ENCODE measurements around the gene FAM117B.

FAM117B gene

DNA sequence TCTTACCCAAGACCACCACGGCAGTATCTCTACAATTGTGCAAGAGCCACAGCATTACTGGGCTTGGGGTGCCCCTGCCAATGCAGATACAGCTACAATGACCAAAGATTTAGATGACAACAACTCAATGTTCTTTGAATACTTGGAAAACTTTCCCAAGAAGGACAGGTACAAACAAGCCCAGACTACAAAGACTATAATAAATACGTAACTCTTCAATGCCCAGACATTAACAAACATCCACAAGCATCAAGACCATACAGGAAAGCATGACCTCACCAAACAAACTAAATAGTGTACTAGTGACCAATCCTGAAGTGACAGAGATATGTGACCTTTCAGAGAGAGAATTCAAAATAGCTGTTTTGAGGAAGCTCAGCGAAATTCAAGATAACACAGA lies 174.0 kb downstream of the FAM117B start:
- no peak for DNase-seq
- Histone ChIP-seq H3K4me3 (ENCODE audit: low read depth, low read length) (no peak overlapping the region), H3K27me3 (ENCODE audit: insufficient read depth, low read depth, severe bottlenecking) (no peaks in the 10 kb centered on the region), H3K9me3 (ENCODE audit: severe bottlenecking) (no peaks in the 10 kb centered on the region), H3K36me3 (no peaks in the 10 kb centered on the region), H3K27ac (no peak overlapping the region)
- TF ChIP-seq, protein P1, sequence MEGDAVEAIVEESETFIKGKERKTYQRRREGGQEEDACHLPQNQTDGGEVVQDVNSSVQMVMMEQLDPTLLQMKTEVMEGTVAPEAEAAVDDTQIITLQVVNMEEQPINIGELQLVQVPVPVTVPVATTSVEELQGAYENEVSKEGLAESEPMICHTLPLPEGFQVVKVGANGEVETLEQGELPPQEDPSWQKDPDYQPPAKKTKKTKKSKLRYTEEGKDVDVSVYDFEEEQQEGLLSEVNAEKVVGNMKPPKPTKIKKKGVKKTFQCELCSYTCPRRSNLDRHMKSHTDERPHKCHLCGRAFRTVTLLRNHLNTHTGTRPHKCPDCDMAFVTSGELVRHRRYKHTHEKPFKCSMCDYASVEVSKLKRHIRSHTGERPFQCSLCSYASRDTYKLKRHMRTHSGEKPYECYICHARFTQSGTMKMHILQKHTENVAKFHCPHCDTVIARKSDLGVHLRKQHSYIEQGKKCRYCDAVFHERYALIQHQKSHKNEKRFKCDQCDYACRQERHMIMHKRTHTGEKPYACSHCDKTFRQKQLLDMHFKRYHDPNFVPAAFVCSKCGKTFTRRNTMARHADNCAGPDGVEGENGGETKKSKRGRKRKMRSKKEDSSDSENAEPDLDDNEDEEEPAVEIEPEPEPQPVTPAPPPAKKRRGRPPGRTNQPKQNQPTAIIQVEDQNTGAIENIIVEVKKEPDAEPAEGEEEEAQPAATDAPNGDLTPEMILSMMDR (IDR thresholded peaks at IDR 0.05; ENCODE audit: low read depth, low read length) = no peak

DNA sequence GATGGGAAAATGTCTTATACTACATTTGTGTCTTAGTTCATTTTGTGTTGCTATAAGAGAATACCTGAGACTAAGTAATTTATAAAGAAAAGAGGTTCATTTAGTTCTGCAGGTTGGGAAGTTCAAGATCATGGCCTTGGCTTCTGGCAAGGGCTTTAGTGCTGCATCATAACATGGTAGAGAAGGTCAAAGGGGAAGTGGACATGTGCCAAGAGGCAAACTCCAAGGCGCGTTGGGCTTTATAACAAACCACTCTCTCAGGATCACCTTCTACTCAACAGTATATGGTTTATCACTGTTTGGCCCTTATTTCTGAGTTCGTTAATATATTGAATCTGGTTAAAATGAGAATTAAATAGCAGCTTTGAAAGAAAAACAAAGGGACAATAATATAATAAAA lies 178.6 kb downstream of the FAM117B start:
- H3K27ac ChIP-seq = no peak overlapping the region
- TF ChIP-seq, protein P1 (IDR thresholded peaks at IDR 0.05; ENCODE audit: low read depth, low read length) = no peak
- no peak overlapping the region for H3K4me3 ChIP-seq (ENCODE audit: low read depth, low read length)

DNA sequence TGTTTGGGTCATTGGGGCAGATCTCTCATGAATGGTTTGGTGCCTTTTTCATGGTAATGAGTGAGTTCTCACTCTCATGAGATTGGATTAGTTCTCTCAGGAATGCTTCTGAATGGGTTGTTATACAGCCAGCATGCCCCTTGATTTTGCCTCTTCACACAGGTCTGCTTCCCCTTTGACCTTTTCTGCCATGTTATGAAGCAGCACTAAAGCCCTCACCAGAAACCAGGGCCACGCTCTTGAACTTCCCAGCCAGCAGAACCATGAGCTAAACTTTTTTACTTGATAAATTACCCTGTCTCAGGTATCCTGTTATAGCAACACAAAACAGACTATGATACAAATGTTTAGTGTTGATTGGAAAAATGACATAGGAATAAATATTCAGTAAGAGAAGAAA lies 179.5 kb downstream of the FAM117B start:
- H3K27ac ChIP-seq = no peak overlapping the region
- no peak for DNase-seq
- TF ChIP-seq, protein P1 (IDR thresholded peaks at IDR 0.05; ENCODE audit: low read depth, low read length) = no peak

More for the DNA sequence above, 178.6 kb downstream of the FAM117B start:
- H3K36me3 ChIP-seq = no peaks in the 10 kb centered on the region
- H3K9me3 ChIP-seq (ENCODE audit: severe bottlenecking) = no peaks in the 10 kb centered on the region
- no peak for DNase-seq
- H3K27me3 ChIP-seq (ENCODE audit: insufficient read depth, low read depth, severe bottlenecking) = no peaks in the 10 kb centered on the region

DNA sequence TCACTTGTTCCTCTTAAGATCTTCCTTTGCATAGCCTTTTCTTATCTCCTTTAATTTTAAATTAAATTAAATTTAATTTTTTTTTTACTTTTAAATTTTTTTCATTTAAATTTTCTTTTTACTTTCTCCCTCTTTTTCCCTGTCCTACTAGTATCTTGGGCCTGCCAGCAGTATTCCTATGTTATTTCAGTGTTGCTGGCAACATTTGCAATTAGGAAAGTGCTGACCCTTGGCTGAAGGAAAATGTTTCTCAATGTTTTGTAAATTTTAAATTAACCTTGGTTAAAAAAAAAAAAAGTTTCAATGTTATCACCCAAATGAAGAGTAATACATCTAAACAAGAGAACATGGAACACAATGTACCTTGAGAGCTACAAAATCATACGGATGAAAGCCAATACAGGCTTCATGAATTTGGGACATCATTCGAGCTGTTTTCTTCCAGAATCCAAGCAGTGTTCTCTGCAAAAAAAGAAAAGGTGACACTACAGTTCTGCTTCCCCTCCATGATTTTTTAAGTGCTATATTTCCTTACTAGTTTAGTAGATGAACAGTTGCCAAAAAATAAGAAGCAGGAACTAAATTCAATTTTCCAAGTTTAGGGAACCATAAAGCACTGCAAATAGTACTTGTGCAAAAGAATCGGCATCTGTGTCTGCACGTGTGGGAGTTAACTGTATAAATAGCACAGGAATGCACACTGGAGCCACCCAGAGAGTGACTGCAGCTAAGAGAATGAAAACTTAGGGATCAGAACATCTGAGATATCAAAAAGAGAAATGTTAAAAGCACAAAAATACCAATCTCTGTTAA lies 181.0 kb downstream of the FAM117B start:
- Histone ChIP-seq H3K36me3 (no peaks in the 10 kb centered on the region), H3K4me3 (ENCODE audit: low read depth, low read length) (no peak overlapping the region), H3K27me3 (ENCODE audit: insufficient read depth, low read depth, severe bottlenecking) (no peaks in the 10 kb centered on the region), H3K27ac (no peak overlapping the region), H3K9me3 (ENCODE audit: severe bottlenecking) (no peaks in the 10 kb centered on the region)
- DNase-seq = no peak
- TF ChIP-seq, protein P1 (IDR thresholded peaks at IDR 0.05; ENCODE audit: low read depth, low read length) = no peak

More for the DNA sequence above, 179.5 kb downstream of the FAM117B start:
- Histone ChIP-seq H3K27me3 (ENCODE audit: insufficient read depth, low read depth, severe bottlenecking) (no peaks in the 10 kb centered on the region), H3K9me3 (ENCODE audit: severe bottlenecking) (no peaks in the 10 kb centered on the region), H3K36me3 (no peaks in the 10 kb centered on the region), H3K4me3 (ENCODE audit: low read depth, low read length) (no peak overlapping the region)

DNA sequence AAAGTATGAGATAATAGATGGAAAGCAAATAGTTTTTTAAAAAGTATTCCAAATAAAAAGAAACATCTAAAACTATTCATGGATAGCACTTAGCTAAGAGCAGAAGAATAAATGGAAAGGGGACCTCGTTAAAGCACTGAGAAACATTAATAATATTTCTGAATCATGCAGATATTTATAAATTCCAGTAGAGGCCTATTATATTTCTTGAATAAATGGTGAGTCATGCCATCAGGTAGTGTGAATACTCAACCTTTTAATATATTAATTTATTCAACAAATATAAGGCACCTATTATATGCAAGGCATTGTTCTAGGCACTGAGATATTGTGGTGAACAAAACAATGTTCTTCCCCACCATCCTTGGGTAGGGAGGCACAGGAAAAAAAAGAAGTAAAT lies 183.0 kb downstream of the FAM117B start:
- no peak overlapping the region for H3K27ac ChIP-seq
- no peaks in the 10 kb centered on the region for H3K27me3 ChIP-seq (ENCODE audit: insufficient read depth, low read depth, severe bottlenecking)
- TF ChIP-seq, protein P1 (IDR thresholded peaks at IDR 0.05; ENCODE audit: low read depth, low read length) = no peak
- H3K36me3 ChIP-seq = no peaks in the 10 kb centered on the region
- no peak for DNase-seq
- no peaks in the 10 kb centered on the region for H3K9me3 ChIP-seq (ENCODE audit: severe bottlenecking)
- no peak overlapping the region for H3K4me3 ChIP-seq (ENCODE audit: low read depth, low read length)

DNA sequence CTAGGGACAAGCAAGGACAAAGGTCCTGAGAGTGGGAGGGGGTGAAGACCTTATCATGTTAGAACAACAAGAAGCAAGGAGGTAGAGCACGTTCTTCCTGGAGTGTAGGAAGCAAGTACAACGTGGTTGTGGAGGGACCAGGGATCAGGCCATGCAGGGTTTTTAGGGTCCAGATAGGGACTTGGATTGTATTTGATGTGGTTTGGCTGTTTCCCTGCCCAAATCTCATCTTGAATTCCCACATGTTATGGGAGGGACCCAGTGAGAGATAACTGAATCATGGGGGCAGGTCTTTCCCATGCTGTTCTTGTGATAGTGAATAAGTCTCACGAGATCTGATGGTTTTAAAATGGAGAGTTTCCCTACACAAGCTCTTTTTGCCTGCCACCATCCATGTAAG lies 183.6 kb downstream of the FAM117B start:
- H3K27ac ChIP-seq = no peak overlapping the region
- no peak for DNase-seq
- H3K9me3 ChIP-seq (ENCODE audit: severe bottlenecking) = no peaks in the 10 kb centered on the region
- H3K27me3 ChIP-seq (ENCODE audit: insufficient read depth, low read depth, severe bottlenecking) = no peaks in the 10 kb centered on the region
- H3K4me3 ChIP-seq (ENCODE audit: low read depth, low read length) = no peak overlapping the region
- TF ChIP-seq, protein P1 (IDR thresholded peaks at IDR 0.05; ENCODE audit: low read depth, low read length) = no peak
- no peaks in the 10 kb centered on the region for H3K36me3 ChIP-seq
